ENCODE data around the gene HCN3.
A peak's percentile ranks its signal among the peaks of the same experiment; 100 is the strongest.

Gene HCN3

GRCh38 chr1:155254714-155255242 is 22.5 kb upstream of the HCN3 start:
- no peak for DNase-seq

- DNase-seq: peak; percentile 91
Measured at GRCh38 chr1:155255243-155256007, 21.8 kb upstream of the HCN3 start, which contains the start of gene ENTREP3. Gene ENTREP3, minus strand, starts transcription at chr1:155255483. Its CDS starts 606 bp downstream, at chr1:155254877.

- no peak for DNase-seq
Measured at GRCh38 chr1:155256058-155256852, 21.0 kb upstream of the HCN3 start.

GRCh38 chr1:155260276-155260675 is 17.0 kb upstream of the HCN3 start:
- DNase-seq: no peak

- peak; percentile 55 for DNase-seq
Measured at GRCh38 chr1:155261493-155261851, 15.8 kb upstream of the HCN3 start.

- DNase-seq: peak; percentile 99
Measured at GRCh38 chr1:155261852-155262673, 15.2 kb upstream of the HCN3 start, which contains the start of gene SCAMP3. Gene SCAMP3, minus strand, starts transcription at chr1:155262360. Its CDS starts 209 bp downstream, at chr1:155262151.

- DNase-seq: no peak
Measured at GRCh38 chr1:155263067-155263466, 14.2 kb upstream of the HCN3 start.

GRCh38 chr1:155266553-155266952 is 10.7 kb upstream of the HCN3 start:
- DNase-seq: no peak

GRCh38 chr1:155267373-155267772 is 9.9 kb upstream of the HCN3 start:
- no peak for DNase-seq

- no peak for DNase-seq
Measured at GRCh38 chr1:155268630-155269029, 8.6 kb upstream of the HCN3 start.

GRCh38 chr1:155269381-155269780 is 7.9 kb upstream of the HCN3 start:
- DNase-seq: no peak

- peak; percentile 71 for DNase-seq
Measured at GRCh38 chr1:155272466-155273342, 4.6 kb upstream of the HCN3 start.

GRCh38 chr1:155273343-155274245 is 3.7 kb upstream of the HCN3 start, which contains the start of gene CLK2:
Gene CLK2, minus strand, starts transcription at chr1:155273504. Its CDS starts 2,527 bp downstream, at chr1:155270977.
- peak; percentile 99 for DNase-seq

- DNase-seq: peak; percentile 76
Measured at GRCh38 chr1:155277902-155278688, 832 bp downstream of the HCN3 start.

GRCh38 chr1:155278689-155279160 is 1.5 kb downstream of the HCN3 start:
- no peak for DNase-seq

GRCh38 chr1:155279268-155279667 is 2.0 kb downstream of the HCN3 start:
- DNase-seq: no peak

GRCh38 chr1:155282488-155283091 is 5.3 kb downstream of the HCN3 start:
- DNase-seq: no peak

- DNase-seq: no peak
Measured at GRCh38 chr1:155284476-155284875, 7.2 kb downstream of the HCN3 start.

- DNase-seq: no peak
Measured at GRCh38 chr1:155285063-155285462, 7.8 kb downstream of the HCN3 start.

Measured in OCI-M1 (cell line).